ENCODE results near the gene DDX59.

GRCh38 chr1:200692316-200692715, 22.6 kb upstream of the DDX59 start:
- TF ChIP-seq ZFX (IDR thresholded peaks at IDR 0.05) (no peak), EZH2 (IDR thresholded peaks at IDR 0.05) (no peak), EZH2phosphoT487 (IDR thresholded peaks at IDR 0.05; ENCODE audit: borderline replicate concordance) (no peak), ZBTB33 (IDR thresholded peaks at IDR 0.05; ENCODE audit: extremely low read depth, insufficient replicate concordance, low read length) (no peak), POLR2A (IDR thresholded peaks at IDR 0.05; ENCODE audit: borderline replicate concordance, extremely low read depth, insufficient read depth, insufficient read length) (no peak), RAD21 (IDR thresholded peaks at IDR 0.05; ENCODE audit: low read depth) (no peak)
- TF ChIP-seq, protein P1, sequence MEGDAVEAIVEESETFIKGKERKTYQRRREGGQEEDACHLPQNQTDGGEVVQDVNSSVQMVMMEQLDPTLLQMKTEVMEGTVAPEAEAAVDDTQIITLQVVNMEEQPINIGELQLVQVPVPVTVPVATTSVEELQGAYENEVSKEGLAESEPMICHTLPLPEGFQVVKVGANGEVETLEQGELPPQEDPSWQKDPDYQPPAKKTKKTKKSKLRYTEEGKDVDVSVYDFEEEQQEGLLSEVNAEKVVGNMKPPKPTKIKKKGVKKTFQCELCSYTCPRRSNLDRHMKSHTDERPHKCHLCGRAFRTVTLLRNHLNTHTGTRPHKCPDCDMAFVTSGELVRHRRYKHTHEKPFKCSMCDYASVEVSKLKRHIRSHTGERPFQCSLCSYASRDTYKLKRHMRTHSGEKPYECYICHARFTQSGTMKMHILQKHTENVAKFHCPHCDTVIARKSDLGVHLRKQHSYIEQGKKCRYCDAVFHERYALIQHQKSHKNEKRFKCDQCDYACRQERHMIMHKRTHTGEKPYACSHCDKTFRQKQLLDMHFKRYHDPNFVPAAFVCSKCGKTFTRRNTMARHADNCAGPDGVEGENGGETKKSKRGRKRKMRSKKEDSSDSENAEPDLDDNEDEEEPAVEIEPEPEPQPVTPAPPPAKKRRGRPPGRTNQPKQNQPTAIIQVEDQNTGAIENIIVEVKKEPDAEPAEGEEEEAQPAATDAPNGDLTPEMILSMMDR (IDR thresholded peaks at IDR 0.05 in 2 of 3, conservative IDR thresholded peaks at IDR 0.05 in 1 of 3; ENCODE audit: borderline replicate concordance in 1 of 3, insufficient read depth in 1 of 3, low read depth in 2 of 3, low read length in 2 of 3): no peak
